ENCODE data around the gene PDE6D.
A peak's percentile ranks its signal among the peaks of the same experiment; 100 is the strongest.

The PDE6D gene

DNA sequence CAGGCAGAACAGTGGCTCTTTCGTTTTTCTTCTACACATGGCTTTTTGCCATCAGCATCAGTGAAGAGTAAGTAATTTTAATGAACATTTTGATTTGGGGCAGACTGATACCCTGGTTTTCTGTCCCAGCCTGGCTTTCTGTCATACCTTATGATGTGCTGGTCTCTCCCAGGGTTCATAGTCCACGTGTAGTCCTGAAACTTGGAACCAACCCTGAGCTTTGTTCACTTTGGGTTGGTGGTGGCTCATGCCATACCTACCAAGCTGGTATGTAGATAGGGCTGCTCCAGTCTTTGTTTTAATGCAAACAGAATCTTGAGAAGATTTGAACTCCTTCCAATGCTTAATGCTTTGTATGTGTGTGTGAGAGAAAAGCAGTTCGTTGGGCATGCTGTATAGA, 10.0 kb upstream of the PDE6D start:
- TF ChIP-seq POLR2A (IDR thresholded peaks at IDR 0.05; ENCODE audit: extremely low read depth, insufficient read length), result no peak
- no peak for TF ChIP-seq MYC (IDR thresholded peaks at IDR 0.05; ENCODE audit: low read depth, low read length)
- TF ChIP-seq, protein P1, sequence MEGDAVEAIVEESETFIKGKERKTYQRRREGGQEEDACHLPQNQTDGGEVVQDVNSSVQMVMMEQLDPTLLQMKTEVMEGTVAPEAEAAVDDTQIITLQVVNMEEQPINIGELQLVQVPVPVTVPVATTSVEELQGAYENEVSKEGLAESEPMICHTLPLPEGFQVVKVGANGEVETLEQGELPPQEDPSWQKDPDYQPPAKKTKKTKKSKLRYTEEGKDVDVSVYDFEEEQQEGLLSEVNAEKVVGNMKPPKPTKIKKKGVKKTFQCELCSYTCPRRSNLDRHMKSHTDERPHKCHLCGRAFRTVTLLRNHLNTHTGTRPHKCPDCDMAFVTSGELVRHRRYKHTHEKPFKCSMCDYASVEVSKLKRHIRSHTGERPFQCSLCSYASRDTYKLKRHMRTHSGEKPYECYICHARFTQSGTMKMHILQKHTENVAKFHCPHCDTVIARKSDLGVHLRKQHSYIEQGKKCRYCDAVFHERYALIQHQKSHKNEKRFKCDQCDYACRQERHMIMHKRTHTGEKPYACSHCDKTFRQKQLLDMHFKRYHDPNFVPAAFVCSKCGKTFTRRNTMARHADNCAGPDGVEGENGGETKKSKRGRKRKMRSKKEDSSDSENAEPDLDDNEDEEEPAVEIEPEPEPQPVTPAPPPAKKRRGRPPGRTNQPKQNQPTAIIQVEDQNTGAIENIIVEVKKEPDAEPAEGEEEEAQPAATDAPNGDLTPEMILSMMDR (IDR thresholded peaks at IDR 0.05; ENCODE audit: low read depth, low read length), result no peak
- TF ChIP-seq, protein P2, sequence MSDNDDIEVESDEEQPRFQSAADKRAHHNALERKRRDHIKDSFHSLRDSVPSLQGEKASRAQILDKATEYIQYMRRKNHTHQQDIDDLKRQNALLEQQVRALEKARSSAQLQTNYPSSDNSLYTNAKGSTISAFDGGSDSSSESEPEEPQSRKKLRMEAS (IDR thresholded peaks at IDR 0.05; ENCODE audit: low read depth, low read length), result no peak
- no peak for DNase-seq (ENCODE audit: low read depth)
- no peak overlapping the region for H3K4me3 ChIP-seq (ENCODE audit: low read depth, low read length)

DNA sequence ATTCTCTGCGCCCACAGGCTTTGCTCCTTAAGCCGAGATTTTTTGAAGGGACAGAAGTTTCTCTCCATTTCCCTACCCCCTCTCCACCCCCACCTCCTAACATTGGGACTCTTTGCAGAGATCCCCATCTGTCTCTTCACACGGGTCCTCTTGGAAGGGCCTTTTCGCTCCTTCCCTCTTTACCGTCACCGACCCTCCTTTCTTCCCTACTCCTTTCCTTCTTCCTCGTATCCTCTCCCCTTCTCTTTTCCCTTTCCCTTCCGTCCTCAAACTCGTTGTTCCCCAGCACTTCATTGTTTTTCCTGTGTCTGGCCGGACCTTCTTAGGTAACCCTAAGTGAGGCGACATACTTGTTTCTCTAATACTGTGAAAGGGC, 5.8 kb upstream of the PDE6D start:
- no peak for DNase-seq (ENCODE audit: low read depth)
- TF ChIP-seq POLR2A (IDR thresholded peaks at IDR 0.05; ENCODE audit: extremely low read depth, insufficient read length) (no peak), MYC (IDR thresholded peaks at IDR 0.05; ENCODE audit: low read depth, low read length) (0 out of 2 replicates have a peak, but pooled peaks have one; percentile 8)
- TF ChIP-seq, protein P2 (IDR thresholded peaks at IDR 0.05; ENCODE audit: low read depth, low read length), result no peak
- TF ChIP-seq, protein P1 (IDR thresholded peaks at IDR 0.05; ENCODE audit: low read depth, low read length), result no peak
- H3K4me3 ChIP-seq (ENCODE audit: low read depth, low read length), result peak overlapping the region; percentile 88

DNA sequence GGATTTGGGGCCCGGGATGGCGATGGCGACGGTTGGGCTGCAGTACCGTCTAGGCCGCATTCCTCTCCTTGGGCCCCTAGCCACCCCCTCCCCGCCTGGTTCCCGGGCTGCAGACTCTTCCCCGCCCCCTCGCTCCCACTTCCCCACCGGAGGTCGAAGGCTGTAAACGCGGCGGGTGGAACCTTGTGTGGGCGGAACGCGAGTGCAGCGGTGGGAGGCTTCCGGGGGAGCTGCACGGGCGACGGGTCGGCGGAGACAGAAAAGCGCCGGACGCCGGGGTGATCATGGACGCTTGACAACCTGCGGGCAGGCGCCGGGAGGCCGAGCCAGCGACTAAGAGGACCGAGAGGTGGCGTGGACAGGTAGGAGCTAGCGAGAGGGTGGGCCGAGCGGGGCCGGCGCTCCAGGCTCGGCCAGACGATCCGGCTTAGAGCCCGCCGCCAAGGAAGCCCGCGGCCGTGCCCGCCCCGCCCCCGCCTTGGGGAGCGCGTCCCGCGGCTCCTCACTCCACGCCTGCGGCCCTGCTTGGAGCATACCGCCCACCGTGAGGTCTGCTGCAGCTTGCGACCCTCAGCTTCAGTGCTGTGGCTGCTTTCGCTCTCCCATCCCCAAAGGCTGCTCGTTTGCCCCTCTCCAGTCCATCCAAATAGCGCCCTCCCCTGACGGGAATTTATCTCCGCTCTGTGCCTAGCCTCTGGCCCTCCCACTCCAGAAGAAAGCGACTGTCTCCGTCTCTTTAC, 5.3 kb upstream of the PDE6D start, which contains the start of gene COPS7B:
COPS7B (plus strand) TSS at position 269 of the 740 bp plus-strand sequence. CDS start 2,126 bp downstream, outside the sequence.
- TF ChIP-seq MYC (IDR thresholded peaks at IDR 0.05; ENCODE audit: low read depth, low read length) (peak; percentile 62), POLR2A (IDR thresholded peaks at IDR 0.05; ENCODE audit: extremely low read depth, insufficient read length) (peak; percentile 54)
- TF ChIP-seq, protein P1 (IDR thresholded peaks at IDR 0.05; ENCODE audit: low read depth, low read length), result peak; percentile 65
- TF ChIP-seq, protein P2 (IDR thresholded peaks at IDR 0.05; ENCODE audit: low read depth, low read length), result no peak
- DNase-seq (ENCODE audit: low read depth), result peak; percentile 98
- peak within 1 kb of the TSS; percentile 88 for H3K4me3 ChIP-seq (ENCODE audit: low read depth, low read length)

DNA sequence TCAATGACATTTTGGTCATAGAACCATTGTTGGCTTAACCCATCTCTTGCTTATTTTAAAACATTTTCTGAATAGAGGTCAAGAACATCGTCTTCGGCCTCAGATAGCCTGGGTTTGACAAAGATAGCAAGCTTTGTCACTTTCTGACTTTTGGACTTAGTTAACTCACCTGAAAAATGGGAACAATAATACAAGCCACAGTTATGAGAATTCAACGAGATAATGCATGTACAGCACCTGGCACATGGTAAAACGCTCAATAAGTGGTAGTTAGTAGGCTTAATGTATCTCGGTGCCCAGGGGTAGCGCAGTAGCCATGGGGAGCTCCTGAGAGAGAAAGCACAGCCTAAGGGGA, 4.7 kb upstream of the PDE6D start:
- TF ChIP-seq, protein P2 (IDR thresholded peaks at IDR 0.05; ENCODE audit: low read depth, low read length), result no peak
- TF ChIP-seq POLR2A (IDR thresholded peaks at IDR 0.05; ENCODE audit: extremely low read depth, insufficient read length), result no peak
- no peak for TF ChIP-seq MYC (IDR thresholded peaks at IDR 0.05; ENCODE audit: low read depth, low read length)
- DNase-seq (ENCODE audit: low read depth), result peak; percentile 15
- peak overlapping the region; percentile 88 for H3K4me3 ChIP-seq (ENCODE audit: low read depth, low read length)

DNA sequence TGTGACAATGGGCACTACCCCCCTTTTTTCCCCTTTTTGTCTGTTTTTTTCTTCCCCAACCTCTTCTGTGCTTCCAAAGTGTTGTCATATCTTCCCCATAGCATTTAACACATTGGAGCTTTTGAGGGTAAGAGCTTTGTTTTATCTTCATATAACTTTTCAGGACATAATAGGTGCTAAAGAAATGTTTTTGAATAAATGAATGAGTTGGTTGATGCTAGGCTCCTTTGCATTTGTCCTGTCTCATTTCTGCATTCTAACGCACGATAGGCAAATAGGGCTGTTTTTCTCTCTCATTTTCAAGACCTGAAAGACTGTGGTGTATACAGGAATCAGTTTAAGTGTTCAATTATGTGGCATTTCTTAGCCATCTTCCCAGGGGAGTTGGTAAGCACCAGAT, 4.3 kb upstream of the PDE6D start:
- no peak for DNase-seq (ENCODE audit: low read depth)
- H3K4me3 ChIP-seq (ENCODE audit: low read depth, low read length), result peak overlapping the region; percentile 88
- TF ChIP-seq MYC (IDR thresholded peaks at IDR 0.05; ENCODE audit: low read depth, low read length) (no peak), POLR2A (IDR thresholded peaks at IDR 0.05; ENCODE audit: extremely low read depth, insufficient read length) (no peak)
- TF ChIP-seq, protein P1 (IDR thresholded peaks at IDR 0.05; ENCODE audit: low read depth, low read length), result no peak
- TF ChIP-seq, protein P2 (IDR thresholded peaks at IDR 0.05; ENCODE audit: low read depth, low read length), result no peak
